ENCODE measurements around the gene CA10.

The CA10 gene

DNA sequence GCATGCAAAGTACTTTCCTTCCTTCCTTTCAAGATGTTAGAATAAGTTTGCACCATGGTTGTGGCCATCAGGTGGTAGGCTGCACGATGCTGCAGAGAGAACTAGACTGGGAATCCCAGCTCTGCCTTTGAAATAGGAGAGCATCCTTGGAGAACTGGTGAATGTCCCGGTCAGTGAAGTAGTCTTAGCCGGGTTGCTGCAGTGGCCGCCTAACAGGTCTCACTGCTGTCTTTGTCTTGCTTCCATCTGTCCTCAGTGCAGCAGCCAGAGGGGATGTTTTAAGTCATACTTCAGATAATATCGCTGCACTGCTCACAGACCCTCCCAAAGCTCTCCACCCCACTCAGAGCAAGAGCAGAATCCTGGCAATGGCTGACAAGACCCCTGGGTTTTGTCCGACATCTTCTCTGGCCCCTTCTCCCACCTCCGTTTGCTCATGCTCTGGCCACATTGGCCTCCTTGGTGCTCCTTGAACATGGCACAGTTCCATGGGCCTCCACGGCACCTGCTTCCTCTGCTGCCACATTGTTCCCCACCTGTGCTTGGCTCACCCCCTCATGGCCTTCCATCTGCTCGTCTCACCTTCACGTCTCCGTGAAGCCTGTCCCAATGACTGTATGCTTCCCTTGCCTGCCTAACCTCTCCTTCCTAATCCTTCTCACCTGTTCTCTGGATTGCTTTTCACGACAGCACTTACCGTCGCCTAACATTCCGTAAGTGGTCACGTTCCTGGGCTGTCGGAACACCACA lies 458.3 kb downstream of the CA10 start:
- FAIRE-seq (no peak), DNase-seq (ENCODE audit: insufficient read length, low spot score) (no peak)

DNA sequence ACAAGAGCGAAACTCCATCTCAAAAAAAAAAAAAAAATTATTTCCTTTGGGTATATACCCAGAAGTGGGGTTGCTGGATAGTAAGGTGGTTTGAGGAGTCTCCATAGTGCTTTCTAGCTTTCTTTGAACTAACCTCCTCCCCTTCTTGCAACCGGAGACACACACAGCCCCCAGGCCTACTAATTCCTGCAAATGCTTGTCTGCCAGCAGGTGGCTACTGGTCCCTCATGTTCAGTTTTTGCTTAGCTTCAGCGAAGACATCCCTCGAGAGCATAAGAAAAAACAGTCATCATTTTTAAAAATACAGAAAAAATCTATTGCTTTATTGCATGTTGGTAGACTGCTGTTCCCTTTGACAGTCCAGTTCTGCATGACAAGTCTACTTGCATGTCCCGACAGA lies 459.2 kb downstream of the CA10 start:
- DNase-seq (ENCODE audit: insufficient read length, low spot score) (no peak), FAIRE-seq (no peak)

DNA sequence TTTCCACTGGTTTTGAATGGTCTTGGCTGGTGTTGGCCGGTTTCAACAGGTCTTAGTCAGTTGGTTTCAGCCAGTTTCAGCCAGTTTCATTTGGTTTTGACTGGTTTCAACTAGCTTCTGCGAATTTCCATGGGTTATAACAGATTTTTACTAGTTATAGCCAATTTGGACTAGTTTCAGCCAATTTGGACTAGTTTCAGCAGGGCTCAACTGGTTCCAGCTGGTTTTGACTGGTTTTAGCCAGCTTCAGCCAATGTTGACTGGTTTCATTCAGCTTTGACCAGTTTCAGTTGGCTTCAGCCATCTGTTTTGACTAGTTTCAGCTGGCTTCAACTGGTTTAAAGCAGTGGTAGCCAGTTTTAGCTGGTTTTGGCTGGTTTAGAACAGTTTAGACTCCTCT lies 465.6 kb downstream of the CA10 start:
- no peak for FAIRE-seq
- no peak for DNase-seq (ENCODE audit: insufficient read length, low spot score)

DNA sequence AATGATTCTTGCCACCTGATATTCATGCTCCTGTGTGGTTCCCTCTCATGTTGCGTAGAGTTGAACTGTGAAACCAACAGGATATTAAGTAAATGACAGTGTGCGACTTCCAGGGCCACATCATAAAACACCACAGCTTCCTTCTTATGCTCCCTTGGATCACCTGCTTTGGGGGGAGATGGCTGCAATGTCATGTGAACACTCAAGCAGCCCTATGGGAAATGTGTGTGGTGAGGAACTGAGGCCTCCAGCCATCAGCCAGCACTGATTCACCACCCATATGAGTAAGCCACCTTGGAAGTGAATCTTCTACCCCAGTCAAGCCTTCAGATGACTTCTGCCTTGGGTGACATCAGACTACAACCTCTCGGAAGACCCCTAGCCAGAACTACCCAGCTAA lies 470.6 kb downstream of the CA10 start:
- DNase-seq (ENCODE audit: insufficient read length, low spot score) (no peak), FAIRE-seq (no peak)

DNA sequence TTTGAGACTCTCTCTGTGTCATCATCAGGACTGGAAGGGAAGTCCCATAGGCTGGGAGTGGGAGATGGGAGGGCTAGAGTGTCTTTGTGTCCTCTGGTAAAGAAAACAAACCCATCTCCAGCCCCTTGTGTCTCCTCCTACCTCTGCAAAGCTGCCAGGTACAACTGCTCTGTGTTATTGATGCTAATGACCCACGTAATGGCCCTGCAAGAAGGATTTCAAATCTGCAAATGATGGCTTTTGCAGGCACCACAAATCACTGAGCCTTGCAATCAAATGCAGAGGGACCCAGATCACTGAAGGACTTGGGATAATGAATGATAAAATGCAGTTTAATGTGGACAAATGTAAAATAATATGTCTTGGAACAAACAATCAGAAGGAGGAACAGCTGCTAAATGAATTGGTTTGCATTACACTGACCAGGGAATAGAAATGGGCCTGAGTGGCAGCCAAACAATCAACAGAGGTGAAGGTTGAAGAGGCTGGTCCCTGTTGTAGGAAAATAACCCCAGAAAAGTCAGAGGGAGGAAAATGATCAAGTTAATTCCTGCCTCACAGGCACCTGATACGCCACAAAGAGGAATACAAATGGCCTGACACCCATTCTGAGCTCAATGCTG lies 473.1 kb downstream of the CA10 start:
- no peak for DNase-seq (ENCODE audit: insufficient read length, low spot score)
- FAIRE-seq: no peak

DNA sequence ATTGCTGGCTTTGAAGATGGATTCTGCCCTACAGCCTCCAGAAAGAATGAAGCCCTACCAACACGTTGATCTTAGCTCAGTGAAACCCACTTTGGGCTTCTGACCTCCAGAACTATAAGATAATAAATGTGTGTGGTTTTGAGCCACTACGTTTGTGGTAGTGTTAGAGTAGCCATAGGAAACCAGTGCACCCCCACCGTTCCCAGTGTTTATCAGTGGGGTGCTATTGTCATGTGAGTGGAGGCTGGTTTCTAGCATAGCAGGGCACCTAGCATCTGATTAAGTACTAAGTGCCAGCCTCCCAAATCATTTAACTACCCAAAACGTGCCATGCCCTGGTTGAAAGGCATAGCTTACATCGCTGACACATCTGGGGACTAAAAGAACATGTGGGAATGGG lies 474.3 kb downstream of the CA10 start:
- FAIRE-seq (no peak), DNase-seq (ENCODE audit: insufficient read length, low spot score) (no peak)

DNA sequence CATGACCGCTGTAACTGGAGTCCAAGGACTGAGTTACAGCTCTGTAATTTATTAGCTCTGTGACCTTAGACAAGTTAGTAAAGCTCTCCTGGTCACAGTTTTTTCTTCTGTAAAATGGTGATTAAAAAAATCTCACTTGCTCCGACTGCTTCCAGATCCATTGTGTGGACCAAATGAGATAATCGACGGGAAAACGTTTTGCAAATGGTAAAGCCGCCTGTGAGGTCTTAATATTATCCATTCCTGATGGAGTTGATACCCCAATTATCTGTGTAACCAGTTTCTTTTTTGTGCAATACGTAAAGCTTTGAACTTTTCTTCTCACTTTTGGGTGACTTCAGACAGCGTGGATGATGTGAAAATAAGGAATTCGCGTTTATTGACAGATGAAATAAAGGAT lies 475.2 kb downstream of the CA10 start:
- DNase-seq (ENCODE audit: insufficient read length, low spot score) (no peak), FAIRE-seq (no peak)

DNA sequence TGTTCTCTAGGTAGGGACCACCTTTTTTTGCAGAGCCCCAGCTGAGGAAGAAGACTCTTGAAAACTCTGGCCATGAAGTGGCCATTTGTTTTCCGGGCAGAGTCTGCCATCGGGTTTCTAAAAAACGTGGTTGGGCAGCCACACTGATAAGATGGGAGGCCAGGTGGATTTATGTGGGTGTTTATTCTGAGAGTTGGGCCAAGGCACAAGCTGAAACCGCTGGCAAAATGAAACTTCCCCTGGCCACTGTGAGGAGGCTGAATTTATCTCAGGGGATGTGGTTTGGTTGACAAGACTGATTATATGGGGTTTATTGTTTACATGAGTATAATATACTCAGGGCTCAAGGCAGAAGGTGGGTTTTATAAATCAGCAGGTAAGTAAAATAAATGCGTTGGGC lies 476.4 kb downstream of the CA10 start:
- no peak for DNase-seq (ENCODE audit: insufficient read length, low spot score)
- FAIRE-seq: no peak

DNA sequence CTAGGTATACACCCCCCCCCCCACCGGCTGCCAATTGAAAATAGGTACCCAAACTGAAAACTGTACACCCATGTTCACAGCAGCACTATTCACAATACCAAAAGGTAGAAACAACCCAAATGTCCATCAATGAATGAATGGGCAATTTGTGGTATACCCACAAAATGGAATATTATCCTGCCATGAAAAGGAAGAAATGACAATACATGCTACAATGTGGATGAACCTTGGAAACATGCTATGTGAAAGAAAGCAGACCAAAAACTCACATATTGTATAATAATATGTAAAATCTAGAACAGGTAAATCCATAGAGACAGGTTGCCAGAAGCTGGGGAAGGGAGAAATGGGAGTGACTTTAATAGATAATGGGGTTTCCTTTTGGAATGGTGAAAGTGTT lies 480.6 kb downstream of the CA10 start:
- DNase-seq (ENCODE audit: insufficient read length, low spot score) (no peak), FAIRE-seq (no peak)

DNA sequence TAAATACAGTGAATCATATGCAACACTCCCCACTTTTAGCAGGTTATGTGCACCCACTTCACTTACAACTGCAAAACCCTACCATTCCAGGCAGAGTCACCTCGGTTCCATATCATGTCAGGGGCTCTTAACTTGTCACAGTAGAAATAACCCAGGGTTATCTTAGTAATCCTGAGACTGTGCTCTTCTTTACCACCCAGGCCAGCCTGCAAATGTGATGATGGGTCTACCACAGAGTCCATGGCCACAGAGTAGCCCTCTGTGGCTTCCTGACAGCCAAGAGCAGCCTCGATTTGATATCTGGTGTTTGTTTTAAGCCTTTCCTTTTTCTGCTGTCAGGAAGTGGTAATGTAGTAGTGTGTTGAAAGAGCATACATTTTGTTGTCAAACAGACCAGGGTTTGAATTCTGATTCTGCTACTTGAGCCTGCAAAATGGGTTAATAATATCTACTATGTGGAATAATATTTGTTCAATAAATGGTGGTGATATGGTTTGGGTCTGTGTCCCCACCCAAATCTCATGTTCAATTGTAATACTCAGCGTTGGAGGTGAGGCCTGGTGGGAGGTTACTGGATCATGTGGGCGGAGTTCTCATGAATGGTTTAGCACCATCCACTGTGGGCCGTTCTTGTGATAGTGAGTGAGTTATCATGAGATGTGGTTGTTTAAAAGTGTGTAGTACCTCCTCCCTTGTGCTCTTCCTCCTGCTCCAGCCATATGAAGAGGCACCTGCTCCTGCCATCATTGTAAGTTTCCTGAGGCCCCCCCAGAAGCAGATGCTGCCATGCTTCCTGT lies 481.6 kb downstream of the CA10 start:
- DNase-seq (ENCODE audit: insufficient read length, low spot score) (no peak), FAIRE-seq (no peak)

DNA sequence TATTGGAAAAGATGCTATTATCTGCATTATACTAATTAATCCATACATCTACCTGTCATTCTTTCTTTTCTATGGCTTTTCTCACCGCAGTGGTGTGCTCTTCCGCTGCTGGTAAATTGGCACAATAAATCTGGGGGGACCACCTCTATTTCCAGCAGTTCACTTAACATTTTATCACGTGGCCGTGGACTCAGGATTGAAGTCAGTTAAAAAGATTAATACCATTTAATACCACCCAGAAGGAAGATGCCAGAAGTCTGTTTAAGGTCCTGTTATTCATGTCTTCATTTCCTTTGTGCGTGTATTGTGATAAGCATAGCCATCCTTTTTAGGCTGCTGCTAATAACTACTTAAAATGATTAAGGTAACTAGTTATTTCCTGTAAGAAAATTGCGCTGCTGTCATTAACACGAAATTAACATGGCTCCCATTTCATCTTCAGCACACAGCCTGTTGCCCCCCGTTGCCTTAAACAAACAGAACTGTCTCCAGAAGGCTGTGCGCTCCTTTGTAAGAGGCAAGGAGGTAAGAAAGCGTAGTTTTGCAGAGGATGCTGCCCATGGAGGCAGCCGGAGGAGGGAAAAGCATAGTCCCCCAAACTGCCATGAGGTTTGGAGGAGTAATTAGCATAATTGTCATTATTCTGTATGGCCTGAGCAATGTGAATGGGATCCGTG lies 483.8 kb downstream of the CA10 start:
- DNase-seq (ENCODE audit: insufficient read length, low spot score): no peak
- no peak for FAIRE-seq

DNA sequence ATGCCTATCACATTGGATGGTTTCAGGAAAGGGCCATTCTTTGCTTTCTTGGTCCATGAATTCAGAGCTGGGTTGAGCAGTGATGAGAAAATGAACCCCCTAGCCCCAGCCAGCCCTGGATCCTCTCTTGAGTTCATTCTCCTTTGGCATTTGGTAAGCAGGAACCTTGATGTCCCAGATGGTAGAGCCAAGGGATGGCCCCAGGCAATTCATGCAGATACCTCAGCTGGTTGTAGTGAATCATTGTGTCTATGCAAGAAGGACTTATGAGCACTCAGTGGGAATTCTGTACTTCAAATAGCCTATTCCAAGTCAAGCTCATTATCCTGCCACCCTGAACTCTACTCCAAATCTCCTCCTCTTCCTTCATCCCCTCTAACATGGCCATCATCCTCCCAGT lies 485.4 kb downstream of the CA10 start:
- FAIRE-seq (no peak), DNase-seq (ENCODE audit: insufficient read length, low spot score) (no peak)

DNA sequence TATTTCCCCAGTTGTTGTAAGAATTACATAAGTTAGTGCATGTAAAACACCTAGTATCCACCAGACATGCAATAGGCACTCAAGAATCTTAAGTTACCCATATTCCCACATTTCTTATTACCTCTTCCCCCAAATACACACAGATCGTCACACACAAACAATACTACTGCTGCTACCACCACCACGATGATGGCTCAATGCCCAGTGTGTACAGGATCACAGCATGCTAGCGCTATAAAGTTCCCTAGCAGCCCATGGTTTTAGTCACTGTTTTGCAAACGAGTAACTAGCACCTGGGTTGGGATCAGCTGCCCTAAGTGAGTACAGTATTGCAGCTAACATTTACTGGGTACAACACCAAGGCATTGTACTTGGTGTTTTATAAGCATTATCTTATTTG lies 486.4 kb downstream of the CA10 start:
- FAIRE-seq (no peak), DNase-seq (ENCODE audit: insufficient read length, low spot score) (no peak)

DNA sequence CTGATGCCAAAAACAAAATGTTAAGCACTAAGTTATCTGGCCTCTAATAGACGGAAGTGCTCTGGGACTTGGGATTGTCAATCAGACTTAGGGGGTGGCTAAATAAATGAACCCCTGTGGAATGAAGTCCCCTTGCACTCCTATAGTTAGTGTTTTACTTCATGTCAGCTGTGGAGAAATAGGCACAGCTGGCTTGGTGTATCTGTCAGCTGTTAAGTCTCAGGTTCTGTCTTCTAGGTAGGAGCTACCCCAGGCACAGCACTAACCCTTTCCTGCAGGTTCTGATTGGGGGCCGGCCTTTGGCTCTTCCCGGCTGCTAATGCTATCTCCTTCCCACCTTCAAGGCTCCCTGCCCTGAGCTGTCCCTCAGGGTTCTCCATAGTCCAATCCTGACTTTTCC lies 487.6 kb downstream of the CA10 start:
- DNase-seq (ENCODE audit: insufficient read length, low spot score) (no peak), FAIRE-seq (no peak)

DNA sequence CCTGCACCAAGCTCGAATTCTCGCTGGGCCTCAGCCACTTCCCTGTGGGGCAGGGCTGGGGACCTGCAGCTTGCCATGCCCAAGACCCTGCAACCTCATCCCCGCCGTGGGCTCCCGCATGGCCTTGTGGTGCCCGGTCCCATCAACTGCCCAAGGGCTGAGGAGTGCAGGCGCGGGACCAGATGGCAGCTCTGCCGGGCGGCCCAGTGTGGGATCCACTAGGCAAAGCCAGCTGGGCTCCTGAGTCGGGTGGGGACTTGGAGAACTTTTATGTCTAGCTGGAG lies 489.6 kb downstream of the CA10 start:
- DNase-seq (ENCODE audit: insufficient read length, low spot score) (no peak), FAIRE-seq (no peak)

DNA sequence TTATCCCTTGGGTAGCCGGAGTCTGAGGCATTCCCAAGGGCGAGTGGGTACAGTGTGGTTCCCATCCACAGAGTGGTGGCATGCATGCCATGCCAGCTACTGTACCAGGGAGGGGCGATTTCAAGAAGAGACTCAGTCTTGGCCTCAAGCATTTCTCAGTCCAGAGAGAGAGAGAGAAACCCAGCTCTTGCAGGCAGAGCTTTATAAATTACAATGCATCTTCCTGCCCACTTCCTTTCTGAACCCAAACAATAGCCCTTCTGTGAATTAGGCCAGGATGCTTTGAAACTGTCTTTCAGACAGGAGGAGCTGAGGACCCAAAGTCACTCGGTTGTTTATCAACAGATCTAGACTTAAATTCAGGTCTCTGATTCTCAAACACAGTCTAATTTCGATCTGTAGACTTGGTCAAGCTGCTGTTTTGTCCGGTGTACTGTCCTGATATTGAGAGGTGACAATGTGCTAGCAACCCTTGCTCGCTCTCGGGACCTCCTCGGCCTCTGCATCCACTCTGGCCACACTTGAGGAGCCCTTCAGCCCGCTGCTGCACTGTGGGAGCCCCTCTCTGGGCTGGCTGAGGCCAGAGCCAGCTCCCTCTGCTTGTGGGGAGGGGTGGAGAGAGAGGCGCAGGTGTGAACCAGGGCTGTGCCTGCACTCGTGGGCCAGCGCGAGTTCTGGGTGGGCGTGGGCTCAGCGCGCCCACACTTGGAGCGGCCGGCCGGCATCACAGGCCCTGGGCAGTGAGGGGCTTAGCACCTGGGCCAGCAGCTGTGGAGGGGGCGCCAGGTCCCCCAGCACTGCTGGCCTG lies 490.2 kb downstream of the CA10 start:
- FAIRE-seq (no peak), DNase-seq (ENCODE audit: insufficient read length, low spot score) (no peak)

DNA sequence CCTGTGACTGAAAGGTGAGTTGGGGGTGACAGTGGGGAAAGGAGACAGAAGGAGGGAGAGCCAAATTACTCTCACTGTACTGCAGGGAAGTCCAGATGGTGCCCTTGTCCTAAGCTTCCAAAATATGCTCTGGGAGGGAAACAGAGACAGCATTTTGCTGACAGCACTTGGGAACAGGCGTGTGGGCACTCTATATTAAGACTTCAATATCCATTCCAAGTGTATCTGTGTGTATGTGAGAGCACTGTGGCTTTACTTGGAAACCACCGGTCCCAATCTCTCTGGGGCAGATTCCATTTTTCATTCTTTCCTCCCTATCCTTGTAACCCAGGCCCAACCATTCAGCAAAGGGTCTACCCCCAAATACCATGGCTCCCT lies 490.8 kb downstream of the CA10 start:
- FAIRE-seq (no peak), DNase-seq (ENCODE audit: insufficient read length, low spot score) (no peak)

DNA sequence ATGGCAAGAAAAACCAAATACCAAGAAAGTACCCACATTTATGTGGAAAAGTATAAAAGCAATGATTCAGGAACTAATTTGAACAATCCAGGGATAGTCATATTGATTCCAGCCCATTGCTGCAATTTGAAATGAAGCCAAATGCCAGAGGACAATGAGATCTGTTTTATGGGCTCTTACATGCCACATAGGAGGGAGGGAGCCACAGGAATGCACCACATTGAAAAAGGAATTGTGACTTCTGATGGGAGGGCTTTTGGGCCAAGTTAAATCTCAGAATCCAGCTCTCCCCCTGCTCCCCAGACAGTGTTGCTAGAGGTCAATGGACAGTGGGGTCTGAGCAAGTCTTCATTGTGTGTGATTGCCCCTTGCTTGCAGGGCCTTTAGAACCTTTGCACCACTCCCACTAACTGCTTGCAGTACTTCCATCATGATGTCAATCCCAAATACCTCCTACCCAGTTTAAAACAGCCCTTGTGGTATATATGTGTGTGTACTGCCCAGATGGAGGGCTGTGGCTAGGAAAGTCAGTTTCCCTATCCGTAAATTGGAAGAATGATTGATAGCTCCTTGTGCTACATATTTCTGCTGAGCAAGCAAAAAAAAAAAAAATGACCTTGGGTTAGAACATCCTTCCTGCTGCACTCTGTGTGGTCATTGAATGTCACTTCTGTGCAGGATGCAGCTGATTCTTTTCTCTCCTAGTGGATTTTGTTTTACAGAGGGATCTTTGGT lies 491.4 kb downstream of the CA10 start:
- no peak for DNase-seq (ENCODE audit: insufficient read length, low spot score)
- no peak for FAIRE-seq

DNA sequence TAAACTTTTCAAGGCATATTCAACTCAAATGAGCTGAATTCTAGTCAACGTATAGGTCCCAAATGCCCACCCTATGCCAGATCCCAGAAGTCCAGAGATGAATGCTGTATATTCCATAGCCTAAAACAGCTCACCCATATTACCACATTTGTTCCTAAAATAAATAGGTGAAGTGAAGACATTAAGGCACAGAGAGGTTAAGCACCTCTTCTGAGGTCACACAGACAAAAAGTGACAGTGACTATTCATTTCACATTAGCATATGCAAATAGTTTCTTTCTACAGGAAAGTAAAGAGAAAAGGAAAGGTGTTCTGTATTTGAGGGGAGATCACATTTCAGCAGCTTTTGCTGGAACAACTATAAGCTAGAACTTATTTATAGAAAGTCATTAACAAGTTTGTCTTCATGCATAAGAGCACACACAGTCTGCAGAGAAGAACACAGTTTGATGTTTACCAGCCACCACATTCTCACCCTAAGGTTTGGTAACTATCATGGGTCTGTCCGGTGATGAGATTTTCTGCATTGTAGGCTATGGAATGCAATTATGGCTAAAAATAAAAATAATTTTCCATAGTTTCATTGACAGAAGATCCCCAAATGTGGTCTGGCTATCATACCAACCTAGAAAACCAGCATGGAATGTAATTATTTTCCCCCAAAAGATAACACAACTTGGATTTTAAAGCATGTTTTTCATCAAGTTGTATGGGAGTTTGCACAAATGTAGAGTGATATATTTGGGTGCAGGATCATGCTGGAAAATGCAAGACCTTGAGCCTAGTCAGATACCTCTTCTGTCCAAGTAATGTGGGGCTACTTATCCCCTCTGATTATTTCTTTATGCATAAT lies 496.1 kb downstream of the CA10 start:
- FAIRE-seq (no peak), DNase-seq (ENCODE audit: insufficient read length, low spot score) (no peak)

Measured in GM19239 (cell line).